COLO829 (cell line): ENCODE results near the gene DOCK4.
"Not testable (repeated sequence)": the region's sequence is repeated elsewhere in the genome, so short reads cannot be mapped to it uniquely, and the experiment has no call there.

ENCODE experiments used
- DNase-seq: peaks from one replicate; pipeline ENCODE4 v3.0.0; 2012; ENCODE audit warnings: low spot score

The DOCK4 gene

GRCh38 chr7:111951052-111951451, 255.1 kb downstream of the DOCK4 start:
- DNase-seq: no peak

GRCh38 chr7:111942450-111943081, 263.6 kb downstream of the DOCK4 start:
- no peak for DNase-seq

- no peak for DNase-seq
Measured at GRCh38 chr7:111937163-111937562, 269.0 kb downstream of the DOCK4 start.

- no peak for DNase-seq
Measured at GRCh38 chr7:111933609-111934008, 272.6 kb downstream of the DOCK4 start.

GRCh38 chr7:111931958-111932357, 274.2 kb downstream of the DOCK4 start:
- peak; percentile 88 for DNase-seq

GRCh38 chr7:111931016-111931517, 275.1 kb downstream of the DOCK4 start:
- DNase-seq: peak; percentile 90

GRCh38 chr7:111929264-111929663, 276.9 kb downstream of the DOCK4 start:
- no peak for DNase-seq

- DNase-seq: no peak
Measured at GRCh38 chr7:111927353-111928019, 278.7 kb downstream of the DOCK4 start.

GRCh38 chr7:111920329-111920728, 285.9 kb downstream of the DOCK4 start:
- DNase-seq: no peak

GRCh38 chr7:111919631-111920179, 286.5 kb downstream of the DOCK4 start:
- peak; percentile 98 for DNase-seq

- DNase-seq: no peak
Measured at GRCh38 chr7:111919164-111919563, 287.0 kb downstream of the DOCK4 start.

- DNase-seq: no peak
Measured at GRCh38 chr7:111918461-111918860, 287.7 kb downstream of the DOCK4 start.

GRCh38 chr7:111917404-111917803, 288.8 kb downstream of the DOCK4 start:
- not testable (repeated sequence) for DNase-seq

- no peak for DNase-seq
Measured at GRCh38 chr7:111914291-111914690, 291.9 kb downstream of the DOCK4 start.

GRCh38 chr7:111911166-111911961, 294.8 kb downstream of the DOCK4 start:
- no peak for DNase-seq

- no peak for DNase-seq
Measured at GRCh38 chr7:111910656-111911055, 295.5 kb downstream of the DOCK4 start.

- DNase-seq: not testable (repeated sequence)
Measured at GRCh38 chr7:111908673-111909072, 297.5 kb downstream of the DOCK4 start.

GRCh38 chr7:111903797-111904196, 302.4 kb downstream of the DOCK4 start:
- DNase-seq: no peak

- DNase-seq: no peak
Measured at GRCh38 chr7:111903016-111903415, 303.2 kb downstream of the DOCK4 start.

GRCh38 chr7:111900283-111900682, 305.9 kb downstream of the DOCK4 start:
- no peak for DNase-seq

- DNase-seq: no peak
Measured at GRCh38 chr7:111895049-111895448, 311.1 kb downstream of the DOCK4 start.

- DNase-seq: no peak
Measured at GRCh38 chr7:111894518-111894917, 311.7 kb downstream of the DOCK4 start.

- no peak for DNase-seq
Measured at GRCh38 chr7:111893190-111893589, 313.0 kb downstream of the DOCK4 start.
